ENCODE measurements around the gene ZNF688. TPM values are rescaled to one million over a fixed set of nuclear protein-coding genes. Genes with fewer than 3 reads are reported as not detected.

ZNF688 gene
- total and polyA plus RNA-seq, 2 of the 8 experiments (the other 6 are each of a cell fraction or from before 2014, with no cell fraction given) = 2.7 to 3.5 TPM

DNA sequence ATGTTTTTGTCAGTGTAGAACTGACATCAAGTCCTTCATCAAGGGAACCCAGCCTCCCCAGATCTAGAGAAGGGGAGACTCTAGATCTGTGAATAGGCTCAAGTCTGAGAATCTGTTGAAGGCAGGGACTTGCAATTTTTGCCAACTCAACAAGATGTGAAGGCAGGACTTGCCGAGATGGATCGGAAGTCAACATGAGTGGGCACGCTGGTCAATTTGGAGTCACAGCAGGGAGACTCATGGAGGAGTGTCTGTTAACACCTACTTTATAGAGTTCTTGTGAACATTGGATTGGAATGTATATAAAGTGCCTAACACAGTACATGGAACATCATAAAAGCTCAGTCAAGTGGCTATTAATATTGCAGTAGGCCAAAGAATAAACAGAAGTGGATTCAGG, 28.7 kb upstream of the ZNF688 start:
- H4K91ac ChIP-seq (replicated peaks; ENCODE audit: insufficient read length, low read length) = no peak overlapping the region
- H3K4ac ChIP-seq (replicated peaks; ENCODE audit: insufficient read length, low read depth, low read length) = no peak overlapping the region
- no peak overlapping the region for H2AFZ ChIP-seq (ENCODE audit: low read length)
- H4K20me1 ChIP-seq (replicated peaks in 1 of 2; ENCODE audit: control insufficient read depth in 1 of 2, insufficient read depth in 2 of 2, low read length in 2 of 2) = peaks cover 0 to 2% of the 10 kb centered on the region in 2 experiments
- no peaks in the 10 kb centered on the region for H3K79me2 ChIP-seq (ENCODE audit: control insufficient read depth in 1 of 2, insufficient read depth in 2 of 2, low read length in 2 of 2)
- H4K5ac ChIP-seq (ENCODE audit: insufficient read length, low read depth, low read length) = no peak overlapping the region
- no peak overlapping the region for H3K9ac ChIP-seq (replicated peaks in 1 of 4; ENCODE audit: extremely low read depth in 1 of 4, low read depth in 3 of 4, low read length in 3 of 4)
- FAIRE-seq (no peak), DNase-seq (ENCODE audit: low read depth in 1 of 2, low spot score in 2 of 2) (no peak)
- H3K4me1 ChIP-seq (replicated peaks in 1 of 4; ENCODE audit: control insufficient read depth in 3 of 4, insufficient read depth in 4 of 4, low read length in 3 of 4) = no peaks in the 10 kb centered on the region
- no peak overlapping the region for H3K56ac ChIP-seq (replicated peaks; ENCODE audit: insufficient read length, low read depth, low read length)
- no peak overlapping the region for H3K27ac ChIP-seq (ENCODE audit: low read depth, low read length)
- H3K18ac ChIP-seq (ENCODE audit: extremely low read depth, low read length) = no peak overlapping the region
- H3K14ac ChIP-seq (ENCODE audit: insufficient read length) = no peak overlapping the region
- no peaks in the 10 kb centered on the region for H3K9me3 ChIP-seq (ENCODE audit: insufficient read depth in 2 of 2, low read depth in 1 of 2, low read length in 1 of 2)
- H2BK15ac ChIP-seq (ENCODE audit: low read length) = no peak overlapping the region
- no peak overlapping the region for H2BK12ac ChIP-seq (ENCODE audit: low read depth, low read length)
- ChIA-PET POLR2A (ENCODE audit: partially characterized antibody) (interaction anchor here (1.2 to 6.7 kb wide), 7 partner anchors 9 to 193 kb away, joined by 3 to 85 read pairs (median 4); partner anchors contain the start of genes ZNF688, ZNF689, ZNF747 and ZNF771), CTCF (ENCODE audit: partially characterized antibody) (interaction anchor here (0.6 to 7.6 kb wide), 7 partner anchors 9 to 151 kb away, joined by 3 to 42 read pairs (median 9); no protein-coding TSS in a partner anchor)
- no peak overlapping the region for H2BK120ac ChIP-seq (replicated peaks; ENCODE audit: low read depth, low read length)
- no peak overlapping the region for H2BK20ac ChIP-seq (ENCODE audit: low read length)
- 90% methylated on average over 3 of the region's 3 CpGs; no CpG with 5 or more reads in 1 of the 2 experiments for WGBS, 2 experiments (ENCODE audit: extremely low coverage in 1 of 2, insufficient coverage in 1 of 2, insufficient read length in 1 of 2, insufficient replicate concordance in 2 of 2, low coverage in 1 of 2, low lambda C conversion rate in 2 of 2, missing lambda C conversion rate in 1 of 2)
- H2BK5ac ChIP-seq (ENCODE audit: low read depth, low read length) = no peak overlapping the region
- no peaks in the 10 kb centered on the region; the same call in 1 of the 2 replicates for H3K79me1 ChIP-seq (ENCODE audit: low read depth, low read length)
- H4K8ac ChIP-seq (ENCODE audit: extremely low read depth, insufficient read depth, low read length) = no peak overlapping the region
- no peaks in the 10 kb centered on the region for H3K27me3 ChIP-seq (replicated peaks in 1 of 4; ENCODE audit: control insufficient read depth in 3 of 4, extremely low read depth in 1 of 4, insufficient read depth in 3 of 4, low read length in 3 of 4)
- no peak overlapping the region for H3K4me2 ChIP-seq (ENCODE audit: insufficient read depth in 1 of 2, low read depth in 2 of 2, low read length in 2 of 2)
- peaks cover 2 to 22% (median 19%) of the 10 kb centered on the region in 4 experiments; a peak in 7 of 8 replicates for H3K36me3 ChIP-seq (ENCODE audit: control insufficient read depth in 2 of 4, insufficient read depth in 4 of 4, low read length in 3 of 4)
- H3K23me2 ChIP-seq (ENCODE audit: low read depth, low read length) = no peaks in the 10 kb centered on the region
- H3K4me3 ChIP-seq (ENCODE audit: extremely low read depth in 1 of 4, insufficient read depth in 2 of 4, low read depth in 3 of 4, low read length in 4 of 4) = no peak overlapping the region
- TF ChIP-seq HDAC2 (IDR thresholded peaks at IDR 0.05; ENCODE audit: borderline replicate concordance in 1 of 2, low read depth in 2 of 2, low read length in 2 of 2) (no peak), RXRA (IDR thresholded peaks at IDR 0.05; ENCODE audit: insufficient read depth, low read depth, low read length) (no peak)
- no peak overlapping the region for H2AK5ac ChIP-seq (ENCODE audit: low read depth, low read length)
- H3K23ac ChIP-seq (ENCODE audit: insufficient read length) = no peak overlapping the region

Measured in H1 (cell line).